GM20000 (cell line): ENCODE results near the gene STX12.

Source experiments
- DNase-seq: peaks from one replicate; pipeline ENCODE4 v3.0.0; 2012; ENCODE audit warnings: low spot score
- CTCF ChIP-seq: IDR thresholded peaks from 2 replicates; pipeline ENCODE4 v1.5.1; 2012; ENCODE audit warnings: mild to moderate bottlenecking, control low read depth; ENCODE audit errors: extremely low read depth, missing control alignments

The STX12 gene

GRCh38 chr1:27772932-27773825 lies at the start of gene STX12:
Gene STX12, plus strand, starts transcription at chr1:27773219. Its CDS starts 89 bp downstream, at chr1:27773308.
- TF ChIP-seq CTCF = no peak
- DNase-seq = peak; percentile 97

- TF ChIP-seq CTCF = no peak
- no peak for DNase-seq
These were observed 48.1 kb upstream of the STX12 start for GRCh38 chr1:27724961-27725373.

GRCh38 chr1:27725374-27726172 lies 47.4 kb upstream of the STX12 start, which contains the start of gene FAM76A:
Gene FAM76A, plus strand, starts transcription at chr1:27725961. Its CDS starts 120 bp downstream, at chr1:27726081.
- DNase-seq = peak; percentile 99
- peak; percentile 51 for TF ChIP-seq CTCF

GRCh38 chr1:27726173-27727044 lies 46.6 kb upstream of the STX12 start:
- no peak for TF ChIP-seq CTCF
- peak; percentile 79 for DNase-seq

GRCh38 chr1:27727126-27727525 lies 45.9 kb upstream of the STX12 start:
- DNase-seq = no peak

GRCh38 chr1:27736252-27736651 lies 36.8 kb upstream of the STX12 start:
- TF ChIP-seq CTCF = no peak
- DNase-seq = no peak

More at GRCh38 chr1:27727126-27727525, 45.9 kb upstream of the STX12 start:
- no peak for TF ChIP-seq CTCF
